ENCODE measurements around the gene GPRC5C.

Gene GPRC5C

DNA sequence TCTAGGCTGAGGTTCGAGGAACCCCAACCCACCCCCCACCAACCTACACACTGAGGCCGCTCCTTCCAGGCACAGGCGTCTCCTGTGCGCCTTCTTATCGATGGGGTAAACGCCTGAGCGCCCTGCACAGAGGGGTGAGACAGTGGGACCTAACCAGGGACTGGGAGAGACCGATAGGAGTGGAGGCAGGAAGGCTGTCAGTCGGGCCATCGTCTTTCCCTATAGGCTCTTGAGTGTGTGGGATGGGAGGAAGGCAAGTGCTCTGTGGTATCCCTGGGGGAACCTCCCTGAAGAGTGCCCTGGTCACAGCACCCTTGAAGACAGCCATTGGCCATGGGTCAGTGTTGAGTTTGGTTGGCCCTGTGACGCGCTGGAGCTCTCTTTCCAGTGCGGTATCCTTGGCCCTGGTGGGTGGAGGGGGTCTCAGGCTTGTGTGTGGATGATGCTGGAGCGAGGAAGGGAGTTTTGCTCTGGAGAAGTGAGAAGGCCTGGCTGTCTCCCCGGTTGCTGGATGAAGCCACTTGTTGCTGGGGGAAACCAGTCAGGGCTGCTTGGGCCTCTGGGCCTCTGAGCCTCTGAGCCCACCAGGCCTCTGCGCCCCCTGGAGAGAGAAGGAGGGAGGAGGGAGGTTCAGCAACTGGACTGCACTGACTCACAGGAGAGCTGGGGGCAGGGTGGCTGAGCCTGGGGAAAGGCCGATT lies 1.7 kb downstream of the GPRC5C start:
- DNase-seq (ENCODE audit: low spot score), result no peak

DNA sequence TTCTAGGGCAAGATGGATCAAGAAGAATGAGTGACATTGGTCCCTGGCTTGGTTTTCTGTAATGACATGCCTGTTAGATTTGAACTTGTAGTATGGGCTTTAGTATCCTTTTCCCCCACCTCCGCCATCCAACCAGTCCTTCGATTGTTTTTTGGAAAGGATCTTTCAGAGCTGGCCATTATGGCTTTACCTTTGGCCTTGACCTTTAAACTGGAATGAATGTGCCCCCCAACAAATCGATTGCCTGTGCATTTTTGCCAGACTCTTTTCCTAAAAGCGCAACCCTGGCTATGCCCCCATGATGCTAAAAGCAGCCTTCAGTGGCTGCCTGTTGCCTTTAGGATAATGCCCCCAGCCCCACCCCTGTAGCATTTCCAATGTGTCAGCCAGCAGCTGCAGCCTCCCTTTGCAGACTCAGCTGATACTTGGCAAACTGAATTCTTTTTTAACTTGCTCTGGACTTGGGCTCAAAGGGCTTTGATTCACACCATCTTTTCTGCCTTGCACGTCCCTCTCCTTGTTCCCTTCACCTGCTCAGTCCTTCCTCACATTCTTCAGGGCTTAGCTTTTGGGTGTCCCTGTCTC lies 4.0 kb downstream of the GPRC5C start:
- DNase-seq (ENCODE audit: low spot score), result no peak

- DNase-seq (ENCODE audit: low spot score), result no peak
Observed at GRCh38 chr17:74437702-74438101, 5.8 kb downstream of the GPRC5C start.

DNA sequence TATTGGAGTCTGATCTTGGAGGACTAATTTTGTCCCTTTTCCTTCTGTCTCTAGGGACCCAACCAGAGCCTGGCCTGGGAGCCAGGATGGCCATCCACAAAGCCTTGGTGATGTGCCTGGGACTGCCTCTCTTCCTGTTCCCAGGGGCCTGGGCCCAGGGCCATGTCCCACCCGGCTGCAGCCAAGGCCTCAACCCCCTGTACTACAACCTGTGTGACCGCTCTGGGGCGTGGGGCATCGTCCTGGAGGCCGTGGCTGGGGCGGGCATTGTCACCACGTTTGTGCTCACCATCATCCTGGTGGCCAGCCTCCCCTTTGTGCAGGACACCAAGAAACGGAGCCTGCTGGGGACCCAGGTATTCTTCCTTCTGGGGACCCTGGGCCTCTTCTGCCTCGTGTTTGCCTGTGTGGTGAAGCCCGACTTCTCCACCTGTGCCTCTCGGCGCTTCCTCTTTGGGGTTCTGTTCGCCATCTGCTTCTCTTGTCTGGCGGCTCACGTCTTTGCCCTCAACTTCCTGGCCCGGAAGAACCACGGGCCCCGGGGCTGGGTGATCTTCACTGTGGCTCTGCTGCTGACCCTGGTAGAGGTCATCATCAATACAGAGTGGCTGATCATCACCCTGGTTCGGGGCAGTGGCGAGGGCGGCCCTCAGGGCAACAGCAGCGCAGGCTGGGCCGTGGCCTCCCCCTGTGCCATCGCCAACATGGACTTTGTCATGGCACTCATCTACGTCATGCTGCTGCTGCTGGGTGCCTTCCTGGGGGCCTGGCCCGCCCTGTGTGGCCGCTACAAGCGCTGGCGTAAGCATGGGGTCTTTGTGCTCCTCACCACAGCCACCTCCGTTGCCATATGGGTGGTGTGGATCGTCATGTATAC lies 8.0 kb downstream of the GPRC5C start:
- no peak for DNase-seq (ENCODE audit: low spot score)

GRCh38 chr17:74441537-74441936 lies 9.6 kb downstream of the GPRC5C start:
- DNase-seq (ENCODE audit: low spot score), result no peak

GRCh38 chr17:74442291-74442669 lies 10.4 kb downstream of the GPRC5C start:
- DNase-seq (ENCODE audit: low spot score), result no peak

GRCh38 chr17:74442670-74443515 lies 11.0 kb downstream of the GPRC5C start:
- no peak for DNase-seq (ENCODE audit: low spot score)

DNA sequence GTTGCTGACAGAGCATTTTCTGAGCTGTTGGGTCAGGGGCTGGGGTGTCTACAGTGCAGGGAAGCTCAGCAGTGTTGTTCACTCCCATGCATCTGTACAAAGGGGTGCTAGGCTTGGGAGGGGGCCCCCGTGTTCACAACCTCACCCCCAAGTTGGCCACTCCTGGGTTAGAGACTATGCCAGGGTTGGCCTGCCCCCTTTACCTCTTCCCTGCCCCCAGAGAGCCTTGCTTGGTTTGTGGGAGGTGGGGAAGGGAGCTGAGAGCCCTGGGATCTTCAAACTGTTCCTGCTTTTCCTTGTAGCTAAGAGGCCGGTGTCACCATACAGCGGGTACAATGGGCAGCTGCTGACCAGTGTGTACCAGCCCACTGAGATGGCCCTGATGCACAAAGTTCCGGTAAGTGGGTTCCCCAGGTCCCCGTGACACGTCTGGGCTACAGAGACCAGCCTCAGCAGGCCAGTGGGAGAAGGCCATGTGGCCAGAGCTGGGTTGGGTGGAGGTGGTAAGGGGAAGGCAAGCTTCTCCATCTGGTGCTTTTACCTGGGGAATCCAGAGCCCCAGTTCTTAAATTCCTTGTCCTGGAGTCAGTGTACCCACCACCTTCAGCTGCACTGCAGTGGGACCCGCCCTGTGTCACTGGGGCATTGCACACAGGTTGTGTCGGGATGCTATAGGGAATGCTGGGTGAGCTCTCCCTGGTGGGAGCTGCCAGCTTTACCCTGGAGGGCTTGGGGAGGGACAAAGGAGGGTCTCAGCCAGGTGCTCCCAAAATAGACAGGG lies 11.8 kb downstream of the GPRC5C start:
- no peak for DNase-seq (ENCODE audit: low spot score)

- no peak for DNase-seq (ENCODE audit: low spot score)
Observed at GRCh38 chr17:74444406-74444805, 12.5 kb downstream of the GPRC5C start.

DNA sequence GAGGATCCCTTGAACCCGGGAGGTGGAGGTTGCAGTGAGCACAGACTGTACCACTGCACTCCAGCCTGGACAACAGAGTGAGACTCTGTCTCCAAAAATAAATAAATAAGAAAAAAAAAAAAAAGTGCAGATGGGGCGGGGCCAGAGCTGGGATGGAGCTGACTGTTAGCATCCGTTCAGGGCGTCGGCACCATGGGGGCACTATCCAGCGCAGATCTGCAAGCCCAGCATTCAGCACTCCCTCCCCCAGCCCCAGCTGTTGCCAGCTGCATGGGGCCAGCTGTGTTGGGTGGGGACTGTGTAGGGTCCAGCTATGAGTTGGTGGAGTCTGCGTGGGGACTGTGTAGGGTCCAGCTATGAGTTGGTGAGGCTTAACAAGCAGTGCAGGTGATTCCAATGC lies 13.3 kb downstream of the GPRC5C start:
- DNase-seq (ENCODE audit: low spot score), result no peak

DNA sequence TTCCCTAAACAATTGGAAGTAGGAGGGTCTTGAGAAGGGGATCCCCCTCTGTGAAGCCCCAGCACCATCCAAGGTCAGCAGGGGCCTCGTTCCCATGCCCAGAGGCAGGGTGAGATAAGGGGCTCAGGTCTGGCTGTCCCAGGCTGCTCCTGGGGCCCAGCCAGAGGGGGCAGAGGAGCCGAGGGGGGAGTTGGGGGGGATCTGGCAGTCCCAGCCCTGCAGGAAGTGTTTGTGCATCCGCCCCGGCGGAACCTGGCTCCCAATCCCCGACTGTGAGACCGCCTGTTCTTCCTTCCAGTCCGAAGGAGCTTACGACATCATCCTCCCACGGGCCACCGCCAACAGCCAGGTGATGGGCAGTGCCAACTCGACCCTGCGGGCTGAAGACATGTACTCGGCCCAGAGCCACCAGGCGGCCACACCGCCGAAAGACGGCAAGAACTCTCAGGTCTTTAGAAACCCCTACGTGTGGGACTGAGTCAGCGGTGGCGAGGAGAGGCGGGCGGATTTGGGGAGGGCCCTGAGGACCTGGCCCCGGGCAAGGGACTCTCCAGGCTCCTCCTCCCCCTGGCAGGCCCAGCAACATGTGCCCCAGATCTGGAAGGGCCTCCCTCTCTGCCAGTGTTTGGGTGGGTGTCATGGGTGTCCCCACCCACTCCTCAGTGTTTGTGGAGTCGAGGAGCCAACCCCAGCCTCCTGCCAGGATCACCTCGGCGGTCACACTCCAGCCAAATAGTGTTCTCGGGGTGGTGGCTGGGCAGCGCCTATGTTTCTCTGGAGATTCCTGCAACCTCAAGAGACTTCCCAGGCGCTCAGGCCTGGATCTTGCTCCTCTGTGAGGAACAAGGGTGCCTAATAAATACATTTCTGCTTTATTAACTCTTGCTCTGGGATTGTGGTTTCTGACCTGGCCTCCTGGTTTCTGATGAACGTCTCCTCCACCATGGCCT lies 14.9 kb downstream of the GPRC5C start:
- no peak for DNase-seq (ENCODE audit: low spot score)

DNA sequence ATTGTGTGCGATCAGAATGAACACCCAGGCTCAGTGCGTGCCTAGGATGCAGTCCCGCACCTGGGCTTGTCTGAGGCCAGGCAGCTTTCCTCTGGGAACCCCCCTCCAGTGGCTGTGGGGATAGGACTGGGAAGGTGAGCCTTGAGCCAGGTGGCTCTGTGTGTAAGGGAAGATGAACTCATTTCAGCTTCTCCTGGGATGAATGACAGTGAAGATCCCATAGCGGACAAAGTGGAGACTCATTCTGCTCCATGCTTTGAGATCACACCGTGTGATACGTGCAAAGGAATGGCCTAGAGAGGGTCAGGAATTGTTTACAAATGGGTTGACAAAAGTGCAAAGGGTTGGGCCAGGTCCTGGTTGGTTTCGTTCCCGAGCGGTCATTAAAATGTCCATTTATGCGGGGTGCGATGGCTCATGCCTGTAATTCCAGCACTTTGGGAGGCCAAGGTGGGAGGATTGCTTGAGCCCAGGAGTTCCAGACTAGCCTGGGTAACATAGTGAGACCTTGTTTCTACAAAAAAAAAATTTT lies 15.8 kb downstream of the GPRC5C start:
- no peak for DNase-seq (ENCODE audit: low spot score)

DNA sequence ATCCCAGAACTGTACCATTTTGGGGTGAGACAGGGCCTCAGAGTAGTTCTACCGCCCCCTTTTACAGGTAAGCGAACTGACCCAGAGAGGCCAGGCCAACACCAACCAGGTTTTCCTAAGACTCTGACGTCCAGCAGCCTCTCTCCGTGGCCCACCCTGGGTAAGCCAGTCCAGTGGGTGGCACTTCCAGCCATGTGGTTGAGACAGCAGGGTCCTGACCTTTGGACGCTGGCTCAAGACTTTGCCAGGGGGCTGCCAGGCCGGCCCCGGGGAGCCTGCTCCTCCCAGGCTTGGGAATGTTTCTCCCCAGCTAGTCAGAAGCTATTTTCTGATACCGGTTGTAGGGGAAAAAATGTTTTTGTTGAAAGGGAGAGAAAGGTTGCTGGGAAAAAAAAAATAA lies 16.9 kb downstream of the GPRC5C start:
- DNase-seq (ENCODE audit: low spot score), result no peak

- DNase-seq (ENCODE audit: low spot score), result no peak
Observed at GRCh38 chr17:74449306-74449705, 17.4 kb downstream of the GPRC5C start.

- no peak for DNase-seq (ENCODE audit: low spot score)
Observed at GRCh38 chr17:74449773-74450172, 17.9 kb downstream of the GPRC5C start.

- no peak for DNase-seq (ENCODE audit: low spot score)
Observed at GRCh38 chr17:74450231-74450630, 18.3 kb downstream of the GPRC5C start.

GRCh38 chr17:74450925-74451403 lies 19.1 kb downstream of the GPRC5C start:
- no peak for DNase-seq (ENCODE audit: low spot score)

DNA sequence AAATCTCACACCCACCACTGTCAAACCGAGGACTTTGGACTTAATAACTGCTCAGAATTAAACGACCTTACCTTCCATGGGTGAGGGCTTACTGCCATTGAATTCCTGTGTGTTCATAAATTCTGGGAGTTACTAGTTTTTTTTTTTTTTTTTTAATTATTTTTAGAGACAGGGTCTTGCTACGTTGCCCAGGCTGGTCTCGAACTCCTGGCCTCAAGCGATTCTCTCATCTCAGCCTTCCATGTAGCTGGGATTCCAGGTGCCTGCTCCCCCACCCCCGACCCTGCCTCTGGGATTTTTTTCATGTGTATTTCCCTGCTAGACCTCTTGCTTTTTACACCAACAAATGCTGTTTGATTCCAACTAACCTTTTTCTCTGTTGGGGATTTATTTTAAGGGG lies 19.7 kb downstream of the GPRC5C start:
- no peak for DNase-seq (ENCODE audit: low spot score)

GRCh38 chr17:74452033-74452840 lies 20.3 kb downstream of the GPRC5C start:
- no peak for DNase-seq (ENCODE audit: low spot score)
